Endodermal cell (in vitro differentiated cells): ENCODE data around the gene CAMKMT. TPM values are rescaled to one million over a fixed set of nuclear protein-coding genes. Genes with fewer than 3 reads are reported as not detected.

Experiments
- DNase-seq: peaks from one replicate; pipeline ENCODE4 v3.0.0-alpha.2; 2017
- H3K27ac ChIP-seq: 2 replicates; pipeline ENCODE4 v1.5.1; 2013; ENCODE audit warnings: mild to moderate bottlenecking, low read depth, low read length, moderate library complexity
- H3K27me3 ChIP-seq: 2 replicates; pipeline ENCODE4 v1.6.1; 2013; ENCODE audit warnings: mild to moderate bottlenecking, low read length, moderate library complexity; ENCODE audit not compliant: insufficient read depth, control insufficient read depth, poor library complexity, severe bottlenecking
- H3K36me3 ChIP-seq: 2 replicates; pipeline ENCODE4 v1.7.0; 2013; ENCODE audit warnings: mild to moderate bottlenecking, low read length, moderate library complexity; ENCODE audit not compliant: control insufficient read depth, insufficient read depth
- H3K4me1 ChIP-seq: one replicate; pipeline ENCODE4 v1.7.0; 2013; ENCODE audit warnings: low read length; ENCODE audit not compliant: control insufficient read depth, insufficient read depth
- H3K4me3 ChIP-seq: 2 replicates; pipeline ENCODE4 v1.5.1; 2013; ENCODE audit warnings: mild to moderate bottlenecking, low read length, moderate library complexity
- H3K9ac ChIP-seq: 2 replicates; pipeline ENCODE4 v1.6.1; 2013; ENCODE audit warnings: mild to moderate bottlenecking, low read length, moderate library complexity; ENCODE audit not compliant: poor library complexity, severe bottlenecking; ENCODE audit errors: extremely low read depth
- H3K9me3 ChIP-seq: 2 replicates; pipeline ENCODE4 v1.6.1; 2013; ENCODE audit warnings: mild to moderate bottlenecking, low read length, moderate library complexity; ENCODE audit not compliant: control insufficient read depth
- H3K27ac Mint-ChIP-seq: 2 replicates; pipeline ENCODE4 v1.8.0; 2020; ENCODE audit warnings: mixed read lengths
- H3K27me3 Mint-ChIP-seq: 2 replicates; pipeline ENCODE4 v1.8.0; 2021; ENCODE audit warnings: mild to moderate bottlenecking, mixed read lengths; ENCODE audit not compliant: insufficient read depth
- H3K36me3 Mint-ChIP-seq: 2 replicates; pipeline ENCODE4 v1.8.0; 2020; ENCODE audit warnings: low read depth, mixed read lengths
- H3K4me1 Mint-ChIP-seq: 2 replicates; pipeline ENCODE4 v1.8.0; 2020; ENCODE audit warnings: mixed read lengths
- H3K4me3 Mint-ChIP-seq: 2 replicates; pipeline ENCODE4 v1.8.0; 2020; ENCODE audit warnings: mild to moderate bottlenecking, moderate library complexity, mixed read lengths
- H3K9me3 Mint-ChIP-seq: 2 replicates; pipeline ENCODE4 v1.8.0; 2020; ENCODE audit warnings: mild to moderate bottlenecking, mixed read lengths
- CTCF ChIP-seq: fragments of 200-600 bp; sonication (generic); conservative IDR thresholded peaks from 2 replicates; pipeline ENCODE4 v1.5.0; 2021; ENCODE audit warnings: antibody characterized with exemption, mild to moderate bottlenecking
- WGBS, 2 experiments: methylation state at CpG; one replicate each; pipeline versions ENCODE4 v1.1.5 to v1.1.7; 2013; ENCODE audit warnings: missing lambda C conversion rate in 2 of 2, mixed read lengths in 1 of 2; ENCODE audit not compliant: insufficient coverage in 1 of 2, insufficient read length in 1 of 2; 5-methylcytosine and 5-hydroxymethylcytosine counted together
- total RNA-seq, 2 donors: library from RNA; stranded (reverse); fragmentation: NEBNext Ultra II Directional in 1 of 2; extraction: Animal tissue kit (Norgen Biotek cat#: 25700) in 1 of 2; gene quantifications; 2 replicates in 1 of 2; 3 replicates in 1 of 2; pipeline ENCODE4 v1.2.1, GENCODE V29; 2021

Gene CAMKMT
- total RNA-seq, 2 donors from 2014 or later: 31.4 to 57.5 TPM

- 94% methylated on average over 2 of the region's 2 CpGs for WGBS, 2 experiments
- no peaks in the 10 kb centered on the region for H3K27me3 Mint-ChIP-seq
Observed at GRCh38 chr2:44620189-44620990, 258.6 kb downstream of the CAMKMT start.

GRCh38 chr2:44623622-44624351 is 262.0 kb downstream of the CAMKMT start:
- DNase-seq: no peak
- no peak overlapping the region for H3K27ac Mint-ChIP-seq
- peaks cover 5% of the 10 kb centered on the region for H3K36me3 Mint-ChIP-seq
- no peak overlapping the region for H3K4me3 Mint-ChIP-seq
- Histone ChIP-seq H3K9ac (no peak overlapping the region), H3K27me3 (no peaks in the 10 kb centered on the region), H3K4me1 (no peaks in the 10 kb centered on the region), H3K27ac (no peak overlapping the region), H3K36me3 (no peaks in the 10 kb centered on the region), H3K4me3 (no peak overlapping the region), H3K9me3 (no peaks in the 10 kb centered on the region)
- peaks cover 7% of the 10 kb centered on the region for H3K9me3 Mint-ChIP-seq
- TF ChIP-seq CTCF: peak; percentile 67
- H3K4me1 Mint-ChIP-seq: no peaks in the 10 kb centered on the region
- H3K27me3 Mint-ChIP-seq: no peaks in the 10 kb centered on the region

More at GRCh38 chr2:44620189-44620990, 258.6 kb downstream of the CAMKMT start:
- no peaks in the 10 kb centered on the region for H3K4me1 ChIP-seq
- Mint-ChIP-seq H3K36me3 (no peaks in the 10 kb centered on the region), H3K4me1 (no peaks in the 10 kb centered on the region), H3K4me3 (no peak overlapping the region), H3K27ac (no peak overlapping the region), H3K9me3 (peaks cover 3% of the 10 kb centered on the region)
- no peak for DNase-seq
- H3K27ac ChIP-seq: no peak overlapping the region
- TF ChIP-seq CTCF: peak; percentile 56
- H3K9ac ChIP-seq: no peak overlapping the region
- H3K36me3 ChIP-seq: no peaks in the 10 kb centered on the region
- no peak overlapping the region for H3K4me3 ChIP-seq
- no peaks in the 10 kb centered on the region for H3K9me3 ChIP-seq
- H3K27me3 ChIP-seq: no peaks in the 10 kb centered on the region

GRCh38 chr2:44628297-44628696 is 266.6 kb downstream of the CAMKMT start:
- H3K27ac Mint-ChIP-seq: no peak overlapping the region
- WGBS, 2 experiments: 80 to 100% methylated on average over 1 of the region's 1 CpG

More at GRCh38 chr2:44628297-44628696, 266.6 kb downstream of the CAMKMT start:
- Histone ChIP-seq H3K4me3 (no peak overlapping the region), H3K36me3 (no peaks in the 10 kb centered on the region), H3K4me1 (no peaks in the 10 kb centered on the region), H3K9me3 (peaks cover 18% of the 10 kb centered on the region), H3K9ac (no peak overlapping the region), H3K27ac (no peak overlapping the region), H3K27me3 (no peaks in the 10 kb centered on the region)
- no peaks in the 10 kb centered on the region for H3K27me3 Mint-ChIP-seq
- H3K9me3 Mint-ChIP-seq: peaks cover 29% of the 10 kb centered on the region
- H3K4me3 Mint-ChIP-seq: no peak overlapping the region
- H3K4me1 Mint-ChIP-seq: no peaks in the 10 kb centered on the region
- H3K36me3 Mint-ChIP-seq: peaks cover 15% of the 10 kb centered on the region
- no peak for DNase-seq
- no peak for TF ChIP-seq CTCF
